Mucosa of rectum (tissue), 2 donors: Measurements from ENCODE around the gene FUT7.

Experiments
- H3K27ac ChIP-seq, 2 donors: one replicate each; pipeline ENCODE4 v1.7.0; 2013; ENCODE audit warnings: inconsistent platforms in 2 of 2, low read depth in 2 of 2, low read length in 2 of 2
- H3K27me3 ChIP-seq, 2 donors: one replicate each; pipeline ENCODE4 v1.7.0; 2013; ENCODE audit warnings: low read length in 2 of 2; ENCODE audit not compliant: control insufficient read depth in 2 of 2, insufficient read depth in 2 of 2
- H3K36me3 ChIP-seq, 2 donors: one replicate each; pipeline ENCODE4 v1.7.0; 2013; ENCODE audit warnings: low read length in 2 of 2; ENCODE audit not compliant: control insufficient read depth in 2 of 2, insufficient read depth in 2 of 2
- H3K4me1 ChIP-seq, 2 donors: one replicate each; pipeline ENCODE4 v1.7.0; 2013; ENCODE audit warnings: low read length in 2 of 2, mild to moderate bottlenecking in 1 of 2; ENCODE audit not compliant: control insufficient read depth in 2 of 2, insufficient read depth in 2 of 2
- H3K4me3 ChIP-seq, 2 donors: one replicate each; pipeline ENCODE4 v1.7.0; 2013; ENCODE audit warnings: low read length in 2 of 2
- H3K9ac ChIP-seq, 2 donors: one replicate each; pipeline ENCODE4 v1.7.0; 2013; ENCODE audit warnings: low read length in 2 of 2, low read depth in 1 of 2, mild to moderate bottlenecking in 1 of 2
- H3K9me3 ChIP-seq, 2 donors: one replicate each; pipeline ENCODE4 v1.7.0; 2013; ENCODE audit warnings: low read length in 2 of 2; ENCODE audit not compliant: control insufficient read depth in 2 of 2
- donor health status: healthy.
- donor health status: Normal muscosa, but diverticular disease.

The FUT7 gene

DNA sequence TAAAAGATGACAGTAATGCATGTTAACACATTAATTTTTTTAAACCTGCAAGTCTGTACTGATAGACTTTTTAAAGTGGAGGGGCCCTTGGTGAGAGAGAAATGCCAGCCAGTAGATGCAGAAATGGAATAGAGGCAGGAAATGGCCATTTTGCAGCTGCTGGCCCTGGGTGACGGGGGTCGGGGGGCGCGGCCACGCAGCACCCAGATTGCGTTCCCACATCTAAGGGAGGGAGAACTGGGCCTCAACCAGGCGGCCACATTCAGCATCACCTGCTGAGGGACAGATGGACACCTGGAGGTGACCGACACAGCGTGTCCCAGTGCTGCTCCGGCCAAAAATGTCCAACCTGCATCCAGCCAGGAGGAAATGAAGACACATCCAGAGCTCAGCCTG lies 29.2 kb downstream of the FUT7 start:
- Histone ChIP-seq H3K9ac (no peak overlapping the region), H3K27me3 (peaks cover 0 to 3% of the 10 kb centered on the region in 2 donors), H3K4me1 (peaks cover 2 to 6% of the 10 kb centered on the region in 2 donors), H3K27ac (no peak overlapping the region), H3K4me3 (no peak overlapping the region), H3K9me3 (no peaks in the 10 kb centered on the region), H3K36me3 (no peaks in the 10 kb centered on the region)

DNA sequence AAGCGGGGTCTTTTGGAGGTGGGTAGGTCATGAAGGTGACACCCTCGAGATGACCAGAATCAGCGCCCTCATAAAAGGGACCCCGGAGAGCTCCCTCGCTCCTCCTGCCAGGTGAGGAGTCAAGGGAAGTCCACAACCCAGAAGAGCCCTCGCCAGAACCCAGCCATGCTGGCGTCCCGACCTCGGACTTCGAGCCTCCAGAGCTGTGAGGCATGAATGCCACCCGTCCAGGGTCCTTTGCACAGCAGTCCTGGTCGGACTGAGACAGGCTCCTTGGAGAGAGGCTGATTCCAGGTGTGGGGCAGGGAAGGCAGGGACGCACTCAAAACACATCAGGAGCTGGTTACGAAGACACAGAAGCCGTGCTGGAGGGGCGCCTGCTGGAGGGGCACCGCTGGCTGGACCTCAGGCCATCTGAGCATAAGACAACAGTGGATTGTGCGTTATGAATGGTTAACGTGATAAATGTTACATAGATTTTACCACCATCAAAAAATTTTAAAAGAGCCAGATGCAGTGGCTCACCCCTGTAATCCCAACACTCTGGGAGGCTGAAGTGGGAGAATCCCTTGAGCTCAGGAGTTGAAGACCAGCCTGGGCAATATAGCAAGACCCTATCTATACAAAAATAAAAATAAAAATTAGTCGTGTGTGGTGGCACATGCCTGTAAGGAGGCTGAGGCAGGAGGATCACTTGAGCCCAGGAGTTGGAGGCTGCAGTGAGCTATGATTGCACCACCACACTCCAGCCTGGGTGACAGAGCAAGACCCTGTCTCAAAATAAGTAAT lies 29.8 kb downstream of the FUT7 start:
- H3K27me3 ChIP-seq: peaks cover 0 to 3% of the 10 kb centered on the region in 2 donors
- H3K4me3 ChIP-seq: no peak overlapping the region
- H3K4me1 ChIP-seq: peaks cover 8 to 11% of the 10 kb centered on the region in 2 donors
- H3K9me3 ChIP-seq: no peaks in the 10 kb centered on the region
- H3K27ac ChIP-seq: no peak overlapping the region
- no peak overlapping the region for H3K9ac ChIP-seq
- no peaks in the 10 kb centered on the region for H3K36me3 ChIP-seq

DNA sequence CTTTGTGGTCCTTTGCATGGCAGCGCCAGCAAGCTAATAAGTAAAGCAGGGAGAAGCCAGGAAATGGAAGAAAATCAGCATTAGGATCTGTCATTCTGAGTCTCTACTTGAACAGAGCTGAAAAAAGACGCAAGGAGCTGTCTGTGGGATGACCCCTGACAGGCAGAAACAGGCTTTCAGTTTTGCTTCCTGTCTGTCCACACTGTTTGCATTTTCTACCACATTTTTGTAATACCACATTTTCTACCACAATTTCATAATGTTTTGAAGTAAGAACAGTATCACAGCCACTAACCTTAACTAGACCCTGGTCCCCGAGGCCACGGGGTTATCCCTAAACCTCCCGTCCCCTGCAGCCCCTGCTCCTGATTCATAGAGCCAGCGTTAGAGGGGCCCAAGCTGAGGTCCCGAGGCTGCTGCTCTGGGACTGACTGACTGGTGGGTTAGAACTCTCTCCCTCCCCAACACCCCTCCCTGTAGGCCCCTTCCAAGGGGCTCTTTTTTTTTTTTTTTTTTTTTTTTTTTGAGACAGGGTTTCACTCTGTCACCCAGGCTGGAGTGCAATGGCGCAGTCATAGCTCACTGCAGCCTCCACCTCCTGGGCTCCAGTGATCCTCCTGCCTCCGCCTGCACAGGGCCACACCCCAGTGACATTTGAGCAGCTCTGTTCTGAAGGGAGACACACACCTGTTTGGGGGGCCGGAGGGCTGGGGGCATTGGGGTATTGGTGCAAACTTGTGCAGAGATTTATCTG lies 31.5 kb downstream of the FUT7 start:
- Histone ChIP-seq H3K27ac (peak overlapping the region in 1 of 2 donors; percentile 65), H3K4me3 (peak overlapping the region in 1 of 2 donors; percentile 31), H3K4me1 (peaks cover 20 to 24% of the 10 kb centered on the region in 2 donors), H3K27me3 (peaks cover 0 to 3% of the 10 kb centered on the region in 2 donors), H3K9me3 (no peaks in the 10 kb centered on the region), H3K9ac (no peak overlapping the region), H3K36me3 (no peaks in the 10 kb centered on the region)

DNA sequence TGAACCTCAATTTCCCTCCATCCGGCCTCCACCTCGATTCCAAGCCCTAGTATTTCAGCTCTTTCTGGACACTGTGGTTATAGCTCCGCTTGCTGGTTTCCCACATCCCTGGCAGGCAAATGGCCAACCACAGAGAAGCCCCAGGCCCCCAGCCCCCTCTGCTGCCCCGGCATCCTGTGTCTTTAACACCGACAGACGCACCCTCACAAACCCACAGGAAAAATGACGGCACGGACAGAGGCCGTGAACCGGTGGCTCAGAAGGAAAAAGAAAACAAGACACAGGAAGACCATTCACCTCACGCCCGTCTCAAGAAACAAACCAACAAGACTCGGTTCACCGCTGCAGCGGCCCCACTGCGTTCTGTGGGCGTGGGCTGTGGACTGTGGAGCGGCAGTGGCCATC lies 34.1 kb downstream of the FUT7 start:
- H3K27me3 ChIP-seq: peaks cover 0 to 3% of the 10 kb centered on the region in 2 donors
- no peak overlapping the region for H3K4me3 ChIP-seq
- H3K27ac ChIP-seq: peak overlapping the region in 1 of 2 donors; percentile 23
- no peaks in the 10 kb centered on the region for H3K9me3 ChIP-seq
- peaks cover 27 to 28% of the 10 kb centered on the region in 2 donors for H3K4me1 ChIP-seq
- no peak overlapping the region for H3K9ac ChIP-seq
- no peaks in the 10 kb centered on the region for H3K36me3 ChIP-seq

DNA sequence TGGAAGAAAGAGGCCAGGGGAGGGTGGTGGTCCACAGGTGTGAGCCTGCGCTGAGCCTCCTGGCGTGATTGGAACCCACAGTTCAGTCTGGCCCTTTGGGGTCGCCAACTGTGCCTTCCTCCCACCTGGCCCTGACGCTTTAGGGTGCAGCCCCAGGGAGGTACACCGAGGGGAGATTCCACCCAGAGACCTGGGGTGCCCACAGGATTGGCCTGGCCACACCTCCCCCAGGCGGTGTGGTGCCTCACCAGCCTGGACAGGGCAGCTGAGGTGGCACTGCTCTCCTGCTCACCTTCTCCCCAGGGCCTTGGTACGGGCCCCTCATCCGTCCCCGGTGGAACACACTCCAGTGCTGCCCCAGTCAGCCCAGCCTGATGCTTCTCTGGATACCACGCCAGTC lies 34.5 kb downstream of the FUT7 start:
- H3K27ac ChIP-seq: peak overlapping the region in 1 of 2 donors; percentile 43
- peaks cover 0 to 3% of the 10 kb centered on the region in 2 donors for H3K27me3 ChIP-seq
- peak overlapping the region in 1 of 2 donors; percentile 30 for H3K4me3 ChIP-seq
- no peaks in the 10 kb centered on the region for H3K36me3 ChIP-seq
- H3K4me1 ChIP-seq: peaks cover 30 to 31% of the 10 kb centered on the region in 2 donors
- H3K9ac ChIP-seq: peak overlapping the region in 1 of 2 donors; percentile 47
- no peaks in the 10 kb centered on the region for H3K9me3 ChIP-seq

DNA sequence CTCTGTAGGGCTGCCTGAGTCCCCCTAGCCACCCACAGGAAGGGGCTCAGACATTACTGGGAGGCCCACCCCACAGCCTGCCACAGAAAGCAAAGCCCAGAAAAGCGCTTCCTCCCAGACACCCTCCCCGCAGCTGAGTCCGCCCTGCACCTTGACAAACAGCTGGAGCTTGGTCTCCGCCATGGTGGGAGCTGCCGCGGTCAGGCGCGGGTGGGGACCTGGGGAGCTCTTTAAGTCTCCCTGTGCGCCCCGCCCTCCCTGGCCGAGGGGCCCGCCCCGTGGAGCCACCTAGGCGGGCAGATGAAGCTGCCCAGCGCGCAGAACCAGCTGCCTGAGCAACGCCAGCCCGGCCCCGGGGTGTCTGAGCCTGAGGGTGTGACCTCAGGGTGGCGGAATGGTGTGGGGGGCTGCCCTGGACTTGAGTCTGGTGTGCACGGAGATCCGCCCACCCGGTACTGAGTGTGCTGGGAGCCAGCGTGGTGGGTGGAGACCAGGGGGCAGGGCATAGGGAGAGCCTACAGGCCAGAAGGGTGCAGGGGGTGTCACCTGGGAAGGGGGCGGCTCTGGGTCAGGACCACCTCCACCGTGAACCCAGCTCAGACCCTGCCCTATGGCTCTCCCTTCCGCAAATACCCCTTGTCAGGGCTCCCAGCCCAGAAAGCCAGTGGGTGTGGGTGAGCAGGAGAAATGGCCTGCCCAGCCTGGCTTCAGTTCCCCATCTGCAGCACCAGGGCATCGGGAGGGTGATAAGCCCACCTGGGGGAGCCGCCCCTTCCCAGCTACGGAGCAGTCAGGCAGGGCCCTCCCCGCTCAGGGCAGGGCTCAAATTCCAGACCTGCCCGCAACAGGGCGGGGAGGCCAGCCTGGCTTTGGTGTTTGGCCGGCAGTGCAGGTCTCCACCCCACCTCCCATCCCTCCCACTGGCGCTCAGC lies 35.3 kb downstream of the FUT7 start, which contains the start of gene CLIC3:
CLIC3 (minus strand) TSS at position 208 of the 932 bp plus-strand sequence; CDS start at position 183, 25 bp downstream.
- Histone ChIP-seq H3K9ac (peak within 1 kb of the TSS; percentile 47), H3K4me3 (peak within 1 kb of the TSS; percentile 48 to 66), H3K27ac (peak within 1 kb of the TSS; percentile 43 to 48), H3K4me1 (peaks cover 30 to 31% of the 10 kb centered on the region in 2 donors), H3K27me3 (no peaks in the 10 kb centered on the region), H3K36me3 (no peaks in the 10 kb centered on the region), H3K9me3 (no peaks in the 10 kb centered on the region)

DNA sequence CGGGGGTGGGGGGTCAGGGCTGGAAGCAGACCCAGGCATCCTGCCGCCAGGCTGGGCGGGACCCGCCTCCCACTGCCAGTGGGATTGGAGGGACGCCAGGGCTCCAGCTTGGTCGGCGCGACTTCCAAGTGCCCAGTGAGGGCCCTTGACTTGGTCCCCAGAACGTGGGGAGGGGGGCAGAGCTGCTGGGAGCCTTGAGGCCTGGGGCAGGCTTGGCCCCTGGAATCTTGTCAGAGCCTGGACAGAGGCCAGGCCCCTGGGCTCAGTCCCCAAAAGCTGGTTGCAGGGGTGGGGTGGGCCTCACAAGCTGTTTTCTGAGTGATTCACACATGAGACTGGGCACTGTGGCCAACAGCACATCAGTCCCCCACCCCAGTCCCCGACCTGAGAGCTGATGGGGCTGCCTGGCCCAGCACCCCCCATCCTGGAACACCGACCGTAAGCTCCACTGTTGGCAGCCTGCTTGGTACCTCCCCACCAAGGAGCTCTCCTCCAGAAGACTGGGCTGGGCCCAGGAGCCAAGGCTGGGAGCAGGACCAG lies 36.0 kb downstream of the FUT7 start:
- Histone ChIP-seq H3K27me3 (no peaks in the 10 kb centered on the region), H3K27ac (peak overlapping the region; percentile 32 to 48), H3K9ac (no peak overlapping the region), H3K36me3 (no peaks in the 10 kb centered on the region), H3K4me1 (peaks cover 30 to 31% of the 10 kb centered on the region in 2 donors), H3K4me3 (peak overlapping the region in 1 of 2 donors; percentile 66), H3K9me3 (no peaks in the 10 kb centered on the region)

DNA sequence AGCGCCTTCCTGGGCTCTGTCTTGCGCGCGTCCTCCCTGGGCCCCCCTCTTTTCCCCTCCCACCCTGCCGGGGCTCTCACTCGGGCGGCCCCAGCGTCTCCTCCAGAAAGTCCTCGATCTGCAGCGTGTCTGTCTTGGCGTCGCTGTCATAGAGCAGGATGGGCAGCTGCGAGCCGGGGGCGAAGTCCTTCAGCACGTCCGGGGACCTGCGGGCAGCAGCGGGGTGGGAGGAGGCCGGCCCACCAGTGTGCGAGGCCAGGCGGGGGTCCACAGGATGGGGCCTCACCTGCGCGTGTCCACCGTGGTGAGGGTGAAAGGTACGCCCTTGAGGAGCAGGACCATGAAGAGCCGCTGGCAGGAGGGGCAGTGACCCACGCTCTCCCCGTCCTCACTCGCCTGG lies 36.5 kb downstream of the FUT7 start:
- Histone ChIP-seq H3K9me3 (no peaks in the 10 kb centered on the region), H3K4me3 (no peak overlapping the region), H3K27me3 (no peaks in the 10 kb centered on the region), H3K4me1 (peaks cover 30 to 31% of the 10 kb centered on the region in 2 donors), H3K27ac (no peak overlapping the region), H3K36me3 (no peaks in the 10 kb centered on the region), H3K9ac (no peak overlapping the region)

DNA sequence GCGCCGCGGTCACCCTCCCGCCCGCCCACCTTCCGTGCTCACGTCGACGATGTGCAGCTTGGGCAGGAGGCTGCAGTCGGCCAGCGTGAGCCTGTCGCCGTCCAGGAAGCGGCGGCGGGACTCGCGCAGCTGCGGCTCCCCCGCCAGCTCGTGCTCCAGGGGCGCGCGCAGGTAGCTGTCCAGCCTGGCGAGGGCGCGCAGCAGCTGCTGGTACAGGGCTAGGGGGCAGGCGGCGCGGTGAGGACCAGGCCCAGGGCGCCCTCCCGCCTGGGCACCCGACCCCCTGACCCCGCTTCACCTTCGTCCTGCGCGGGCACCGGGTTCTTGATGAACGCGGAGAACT lies 37.0 kb downstream of the FUT7 start:
- Histone ChIP-seq H3K27ac (no peak overlapping the region), H3K9ac (no peak overlapping the region), H3K4me3 (no peak overlapping the region)

More for the DNA sequence above, 37.0 kb downstream of the FUT7 start:
- Histone ChIP-seq H3K9me3 (no peaks in the 10 kb centered on the region), H3K36me3 (no peaks in the 10 kb centered on the region), H3K4me1 (peaks cover 30 to 31% of the 10 kb centered on the region in 2 donors), H3K27me3 (no peaks in the 10 kb centered on the region)
